GM23338 (cell line): ENCODE data around the gene ZACN. TPM values are rescaled to one million over a fixed set of nuclear protein-coding genes. Genes with fewer than 3 reads are reported as not detected.
A peak's percentile ranks its signal among the peaks of the same experiment; 100 is the strongest.

Experiments
- ATAC-seq: fragments of 200-7000 bp; cut with Tn5 transposase; 3 replicates; pipeline ENCODE4 v1.9.1; 2020
- DNase-seq: peaks from one replicate; pipeline ENCODE4 v3.0.0-alpha.2; 2015; ENCODE audit warnings: low spot score
- H2AFZ ChIP-seq: fragments of 200-600 bp; sonication (generic); 2 replicates; pipeline ENCODE4 v1.8.0; 2016; ENCODE audit warnings: antibody characterized with exemption, mild to moderate bottlenecking, moderate library complexity
- H3F3A ChIP-seq: fragments of 200-600 bp; sonication (generic); replicated peaks from 2 replicates; pipeline ENCODE4 v1.8.0; 2017; ENCODE audit warnings: antibody characterized with exemption, mixed run types, low read depth
- H3K27ac ChIP-seq: fragments of 200-600 bp; sonication (generic); 2 replicates; pipeline ENCODE4 v1.6.1; 2016; ENCODE audit warnings: low read depth
- H3K27me3 ChIP-seq: fragments of 200-600 bp; sonication (generic); 2 replicates; pipeline ENCODE4 v1.8.0; 2016; ENCODE audit warnings: mild to moderate bottlenecking, mixed run types, moderate library complexity; ENCODE audit not compliant: insufficient read depth
- H3K36me3 ChIP-seq: fragments of 200-600 bp; sonication (generic); 2 replicates; pipeline ENCODE4 v1.8.0; 2016; ENCODE audit warnings: mild to moderate bottlenecking; ENCODE audit not compliant: insufficient read depth
- H3K4me1 ChIP-seq: fragments of 200-600 bp; sonication (generic); 2 replicates; pipeline ENCODE4 v1.8.0; 2016; ENCODE audit warnings: mild to moderate bottlenecking, moderate library complexity; ENCODE audit not compliant: insufficient read depth
- H3K4me2 ChIP-seq: fragments of 200-600 bp; sonication (generic); 2 replicates; pipeline ENCODE4 v1.7.1; 2017; ENCODE audit warnings: mixed run types
- H3K4me3 ChIP-seq: fragments of 200-600 bp; sonication (generic); 2 replicates; pipeline ENCODE4 v1.6.1; 2016; ENCODE audit warnings: mixed run types
- H3K79me2 ChIP-seq: fragments of 200-600 bp; sonication (generic); replicated peaks from 2 replicates; pipeline ENCODE4 v1.8.0; 2017; ENCODE audit warnings: mild to moderate bottlenecking; ENCODE audit not compliant: insufficient read depth
- H3K9me2 ChIP-seq: fragments of 200-600 bp; sonication (generic); 2 replicates; pipeline ENCODE4 v1.8.0; 2017; ENCODE audit not compliant: insufficient read depth
- H4K20me1 ChIP-seq: fragments of 200-600 bp; sonication (generic); replicated peaks from 2 replicates; pipeline ENCODE4 v1.8.0; 2017; ENCODE audit warnings: mild to moderate bottlenecking; ENCODE audit not compliant: insufficient read depth
- H3K27ac Mint-ChIP-seq: 2 replicates; pipeline ENCODE4 v1.8.0; 2020; ENCODE audit warnings: inconsistent platforms, mild to moderate bottlenecking, moderate library complexity, mixed read lengths
- H3K27me3 Mint-ChIP-seq: 3 replicates; pipeline ENCODE4 v1.8.0; 2022; ENCODE audit warnings: low read depth, mild to moderate bottlenecking, moderate library complexity, mixed read lengths, inconsistent platforms; ENCODE audit not compliant: insufficient read depth, poor library complexity
- H3K36me3 Mint-ChIP-seq: 3 replicates; pipeline ENCODE4 v1.8.0; 2021; ENCODE audit warnings: low read depth, mild to moderate bottlenecking, inconsistent platforms, moderate library complexity, mixed read lengths
- H3K4me1 Mint-ChIP-seq: 3 replicates; pipeline ENCODE4 v1.8.0; 2020; ENCODE audit warnings: mild to moderate bottlenecking, inconsistent platforms, mixed read lengths
- H3K4me3 Mint-ChIP-seq: 3 replicates; pipeline ENCODE4 v1.8.0; 2021; ENCODE audit warnings: moderate library complexity, mild to moderate bottlenecking, inconsistent platforms, mixed read lengths
- H3K9me3 Mint-ChIP-seq: 3 replicates; pipeline ENCODE4 v1.8.0; 2020; ENCODE audit warnings: moderate library complexity, mild to moderate bottlenecking, inconsistent platforms, mixed read lengths
- CTCF ChIP-seq, 2 experiments: fragments of 200-600 bp in 1 of 2; sonication (generic) in 1 of 2; conservative IDR thresholded peaks; 2 replicates each; pipeline versions ENCODE4 v1.5.1 to v1.6.1; 2016 to 2017; ENCODE audit warnings: antibody characterized with exemption in 2 of 2, low read depth in 2 of 2, mild to moderate bottlenecking in 2 of 2, moderate library complexity in 1 of 2
- ETS1 ChIP-seq: IDR thresholded peaks from 2 replicates; pipeline ENCODE4 v1.6.1; 2016; ENCODE audit warnings: antibody characterized with exemption
- EZH2 ChIP-seq: fragments of 200-600 bp; sonication (generic); IDR thresholded peaks from one replicate; pipeline ENCODE4 v1.8.0; 2017; ENCODE audit warnings: antibody characterized with exemption, mild to moderate bottlenecking, low read depth; ENCODE audit not compliant: unreplicated experiment
- EZH2phosphoT487 ChIP-seq: fragments of 200-600 bp; sonication (generic); IDR thresholded peaks from one replicate; pipeline ENCODE4 v1.8.1; 2018; ENCODE audit warnings: antibody characterized with exemption; ENCODE audit not compliant: unreplicated experiment
- JUNB ChIP-seq: IDR thresholded peaks from one replicate; pipeline ENCODE4 v1.6.1; 2016; ENCODE audit warnings: antibody characterized with exemption; ENCODE audit not compliant: unreplicated experiment
- NANOG ChIP-seq: IDR thresholded peaks from 2 replicates; pipeline ENCODE4 v1.6.1; 2016; ENCODE audit warnings: antibody characterized with exemption, borderline replicate concordance
- POLR2AphosphoS5 ChIP-seq: IDR thresholded peaks from 2 replicates; pipeline ENCODE4 v1.6.1; 2016; ENCODE audit warnings: antibody characterized with exemption, low read depth
- REST ChIP-seq: IDR thresholded peaks from one replicate; pipeline ENCODE4 v1.6.1; 2018; ENCODE audit warnings: antibody characterized with exemption; ENCODE audit not compliant: unreplicated experiment
- STAT1 ChIP-seq: IDR thresholded peaks from one replicate; pipeline ENCODE4 v1.6.1; 2016; ENCODE audit warnings: antibody characterized with exemption; ENCODE audit not compliant: unreplicated experiment
- ZNF114 ChIP-seq: fragments of 250-450 bp; sonication (Bioruptor Pico); IDR thresholded peaks from 2 replicates; pipeline ENCODE4 v1.5.0; 2020; ENCODE audit warnings: mild to moderate bottlenecking, moderate library complexity
- ZNF331 ChIP-seq: fragments of 250-450 bp; sonication (Bioruptor Pico); IDR thresholded peaks from 2 replicates; pipeline ENCODE4 v1.5.0; 2020; ENCODE audit warnings: low read depth, mild to moderate bottlenecking, moderate library complexity
- ZNF462 ChIP-seq: fragments of 250-450 bp; sonication (Bioruptor Pico); IDR thresholded peaks from 2 replicates; pipeline ENCODE4 v1.5.0; 2020; ENCODE audit warnings: mild to moderate bottlenecking, moderate library complexity
- polyA plus RNA-seq: library from polyadenylated mRNA; unstranded; fragments of >200 nt; fragmentation: Nextera tagmentation; extraction: Ambion mirVana; gene quantifications from 2 replicates; pipeline ENCODE4 v1.2.1, GENCODE V29; 2016
- total RNA-seq: library from RNA; depleted of rRNA; stranded (reverse); fragments of >200 nt; shearing (Covaris generic); gene quantifications from 2 replicates; pipeline ENCODE4 v1.2.3, GENCODE V29; 2014

Gene ZACN
- total and polyA plus RNA-seq, 2 experiments from 2014 or later = 0.47 TPM; not detected in 1

GRCh38 chr17:76048711-76049110, 30.3 kb upstream of the ZACN start:
- ATAC-seq (peak; percentile 40; the same call in 1 of the 3 replicates), DNase-seq (peak; percentile 61)
- H3K4me1 ChIP-seq = peaks cover 9% of the 10 kb centered on the region; the same call in 1 of the 2 replicates
- no peak overlapping the region for H3K27ac Mint-ChIP-seq
- H2AFZ ChIP-seq = no peak overlapping the region
- no peaks in the 10 kb centered on the region for H3K27me3 ChIP-seq
- H3K9me2 ChIP-seq = no peaks in the 10 kb centered on the region
- H3K9me3 Mint-ChIP-seq = no peaks in the 10 kb centered on the region
- H3K4me3 ChIP-seq = no peak overlapping the region
- H3F3A ChIP-seq = peaks cover 17% of the 10 kb centered on the region; the same call in 1 of the 2 replicates
- H3K4me2 ChIP-seq = no peak overlapping the region
- H3K4me3 Mint-ChIP-seq = no peak overlapping the region
- H3K36me3 Mint-ChIP-seq = peaks cover 73% of the 10 kb centered on the region
- H3K79me2 ChIP-seq = peaks cover 9% of the 10 kb centered on the region; the same call in 1 of the 2 replicates
- peaks cover 5% of the 10 kb centered on the region; the same call in 2 of the 3 replicates for H3K4me1 Mint-ChIP-seq
- peaks cover 1% of the 10 kb centered on the region for H3K27me3 Mint-ChIP-seq
- peaks cover 15% of the 10 kb centered on the region for H4K20me1 ChIP-seq
- peaks cover 47% of the 10 kb centered on the region for H3K36me3 ChIP-seq
- peak overlapping the region; percentile 74 for H3K27ac ChIP-seq
- TF ChIP-seq EZH2phosphoT487 (no peak), NANOG (no peak), ZNF331 (CRISPR knock-in tag) (no peak), POLR2AphosphoS5 (no peak), CTCF (conservative IDR thresholded peaks at IDR 0.05; ENCODE audit: low read depth in 2 of 2) (no peak), EZH2 (no peak), ZNF462 (CRISPR knock-in tag) (no peak), ZNF114 (no peak), REST (no peak), JUNB (no peak), ETS1 (no peak), STAT1 (no peak)
